ENCODE data around the gene PACC1.

- TF ChIP-seq EP300 (IDR thresholded peaks at IDR 0.05) (no peak), CTCF (IDR thresholded peaks at IDR 0.05) (no peak), POLR2AphosphoS5 (IDR thresholded peaks at IDR 0.05) (no peak)
Observed at GRCh38 chr1:212446333-212446732, 31.6 kb upstream of the PACC1 start.

Data from upper lobe of left lung (tissue), 4 donors.